ENCODE results near the gene ZNF813.
A peak's percentile ranks its signal among the peaks of the same experiment; 100 is the strongest.

The ZNF813 gene

GRCh38 chr19:53521373-53522202 is 54.1 kb downstream of the ZNF813 start:
- no peak for DNase-seq

DNA sequence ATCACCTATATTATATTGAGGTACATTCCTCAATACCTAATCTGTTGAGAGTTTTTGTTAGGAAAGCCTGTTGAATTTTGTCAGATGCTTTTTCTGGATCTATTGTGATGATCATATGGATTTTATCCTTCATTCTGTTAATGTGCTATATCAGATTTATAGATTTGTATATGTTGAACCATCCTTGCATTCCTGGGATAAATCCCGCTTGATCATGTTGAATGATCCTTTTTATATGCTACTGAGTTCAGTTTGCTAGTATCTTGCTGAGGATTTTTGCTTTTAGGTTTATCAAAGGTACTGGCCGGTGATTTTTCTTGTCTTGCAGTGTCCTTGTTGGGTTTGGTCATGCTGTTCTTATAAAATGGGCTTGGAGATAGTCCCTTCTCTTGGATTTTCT is 58.4 kb downstream of the ZNF813 start:
- no peak for DNase-seq

DNA sequence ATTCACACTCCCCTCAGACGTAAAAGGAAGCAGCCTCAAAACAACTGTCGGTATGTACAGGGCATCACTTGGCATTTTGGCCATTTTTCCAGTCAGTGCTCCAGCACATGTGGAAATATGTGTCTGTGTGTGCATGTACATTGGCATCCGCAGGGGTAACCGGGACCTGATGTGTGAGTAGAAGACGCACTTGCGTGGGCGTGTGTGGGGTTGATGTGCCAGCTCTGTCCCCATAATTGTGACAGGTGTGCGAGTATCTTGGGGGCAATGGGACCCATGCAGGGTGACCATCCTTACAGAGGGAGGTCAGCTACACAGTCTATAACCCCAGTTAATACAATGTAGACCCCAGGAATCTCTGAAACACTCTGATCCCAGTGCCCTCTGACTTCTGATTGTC is 63.1 kb downstream of the ZNF813 start:
- DNase-seq = no peak

- DNase-seq = no peak
Observed at GRCh38 chr19:53531457-53531856, 63.9 kb downstream of the ZNF813 start.

DNA sequence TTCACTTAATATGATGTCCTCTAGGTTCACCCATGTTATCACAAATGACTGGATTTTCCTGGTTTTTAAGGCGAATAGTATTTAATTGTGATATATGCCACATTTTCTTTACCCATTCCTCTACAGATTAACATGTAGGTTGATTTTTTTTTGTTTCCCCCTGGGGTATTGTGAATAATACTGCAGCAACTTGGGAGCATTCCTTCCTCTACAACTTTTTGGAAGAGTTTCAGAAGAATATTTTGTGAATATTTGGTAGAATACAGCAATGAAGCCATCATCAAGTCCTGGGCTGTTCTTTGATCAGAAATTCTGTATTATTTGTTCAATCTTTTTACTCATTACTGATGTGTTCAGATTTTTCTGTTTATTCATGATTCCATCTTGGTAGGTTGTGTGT is 64.8 kb downstream of the ZNF813 start:
- no peak for DNase-seq

DNA sequence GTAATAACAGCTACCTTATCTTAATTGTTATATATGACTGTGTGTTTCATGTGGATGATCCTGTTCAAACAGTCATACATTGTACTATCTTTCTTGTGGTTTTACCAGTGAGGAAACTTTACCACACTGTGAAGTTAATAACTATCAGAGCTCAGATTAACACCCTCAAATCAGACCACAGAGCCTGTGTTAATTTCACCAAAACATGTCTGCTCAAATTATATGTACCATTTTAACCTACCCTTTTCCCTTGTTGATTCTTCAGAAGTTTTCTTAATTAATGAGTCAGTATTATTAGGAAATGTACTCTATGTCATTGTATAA is 68.7 kb downstream of the ZNF813 start:
- DNase-seq = no peak

GRCh38 chr19:53537121-53537520 is 69.6 kb downstream of the ZNF813 start:
- no peak for DNase-seq

DNA sequence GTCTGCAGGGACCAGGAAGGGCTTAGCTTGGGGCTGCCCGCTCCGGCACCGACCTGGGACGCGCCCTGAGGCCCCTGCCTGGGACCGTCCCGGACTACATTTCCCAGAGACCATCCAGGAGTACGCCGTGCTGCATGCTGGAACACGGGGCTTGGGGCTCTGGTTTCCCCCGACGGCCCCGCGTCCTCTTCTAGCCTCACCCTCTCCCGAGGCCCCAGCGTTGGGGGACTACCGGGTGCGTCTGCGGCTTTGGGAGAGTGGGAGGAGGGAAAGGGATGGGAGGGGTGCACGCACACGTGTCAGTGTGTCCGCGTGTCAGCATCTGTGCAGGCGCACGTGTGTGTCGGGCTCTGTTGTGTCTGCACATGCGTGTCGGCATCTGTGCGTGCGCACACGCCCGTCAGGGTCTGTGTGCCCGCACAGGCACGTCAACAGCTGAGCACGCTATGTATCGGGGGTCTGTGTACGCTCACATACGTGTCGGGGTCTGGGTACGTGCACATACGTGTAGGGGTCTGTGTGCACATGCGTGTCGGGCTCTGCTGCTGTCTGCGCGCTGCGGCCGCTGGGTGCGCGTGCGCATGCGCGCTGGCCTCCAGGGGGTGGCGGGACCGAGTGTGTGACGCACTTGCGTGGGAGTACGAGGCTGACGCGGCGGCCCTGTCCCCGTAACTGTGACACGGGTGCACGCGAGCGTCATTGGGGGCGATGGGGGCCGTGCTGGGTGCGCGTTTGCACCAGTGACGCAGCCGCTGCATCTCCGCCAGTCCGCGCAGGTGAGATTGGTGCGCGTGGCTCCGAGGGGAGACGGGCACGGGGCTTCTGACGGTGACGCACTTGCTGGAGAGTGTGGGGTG is 70.2 kb downstream of the ZNF813 start, which contains the start of gene ZNF331:
ZNF331 (plus strand) TSS at position 625 of the 857 bp plus-strand sequence. CDS start 31,232 bp downstream, outside the sequence.
- DNase-seq = peak; percentile 35 to 40

- no peak for DNase-seq
Observed at GRCh38 chr19:53538378-53539109, 71.0 kb downstream of the ZNF813 start.

DNA sequence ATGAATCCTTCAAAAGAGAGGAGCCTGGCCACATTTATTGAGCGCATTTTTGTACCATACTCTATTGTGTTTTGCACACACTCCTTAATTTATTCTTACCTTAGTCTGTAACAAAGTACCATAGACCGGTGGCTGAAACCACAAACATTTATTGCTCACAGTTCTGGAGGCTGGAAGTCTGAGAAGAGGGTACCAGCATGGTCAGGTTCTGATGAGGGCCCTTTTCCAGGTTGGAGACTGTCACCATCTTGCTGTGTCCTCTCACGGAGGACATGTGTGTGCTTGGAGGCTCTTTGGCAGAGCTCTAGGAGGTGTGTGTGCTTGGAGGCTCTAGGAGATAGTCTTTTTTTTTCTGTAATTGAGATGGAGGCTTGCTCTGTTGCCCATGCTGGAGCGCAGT is 72.6 kb downstream of the ZNF813 start:
- no peak for DNase-seq

GRCh38 chr19:53541971-53542370 is 74.4 kb downstream of the ZNF813 start:
- no peak for DNase-seq

DNA sequence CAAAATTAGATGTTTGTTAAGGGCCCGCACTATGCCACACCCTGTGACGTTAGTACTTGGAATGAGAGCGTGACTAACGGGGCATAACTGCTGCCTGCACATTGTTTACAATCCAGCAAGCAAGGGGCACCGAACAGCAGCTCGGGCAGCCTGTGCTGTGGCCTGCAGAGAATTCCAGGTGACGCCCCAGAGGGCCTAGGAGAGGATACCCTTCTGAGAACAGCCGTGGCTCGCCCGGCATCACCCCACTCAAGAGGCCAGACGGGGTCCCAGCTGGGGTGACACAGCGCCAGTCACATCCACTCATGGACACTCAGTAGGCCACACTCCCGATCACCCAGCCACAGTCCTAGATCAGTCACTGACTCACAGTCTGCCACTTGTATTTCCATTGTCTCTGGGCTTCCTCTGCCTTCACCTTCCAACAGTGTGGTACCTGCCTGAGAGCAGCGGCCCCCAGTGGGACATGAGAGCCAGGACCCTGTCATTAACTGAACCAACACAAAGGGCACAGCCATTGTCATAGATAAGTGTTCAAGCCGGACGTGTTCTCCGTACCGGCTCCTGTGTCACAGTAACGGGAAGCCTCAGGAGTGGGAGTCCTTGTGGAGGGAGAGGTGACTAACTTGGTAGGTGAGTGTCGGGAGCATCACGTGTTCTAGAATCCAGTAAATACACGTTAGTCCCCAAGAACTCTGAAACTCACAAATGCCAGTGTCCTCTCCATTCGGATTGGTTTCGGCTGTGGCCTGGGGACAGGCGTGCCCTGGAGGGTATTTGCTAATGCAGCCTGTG is 77.9 kb downstream of the ZNF813 start:
- no peak for DNase-seq
